ENCODE measurements around the gene PTTG1IP2. TPM values are rescaled to one million over a fixed set of nuclear protein-coding genes. Genes with fewer than 3 reads are reported as not detected.
"Not testable (repeated sequence)": the region's sequence is repeated elsewhere in the genome, so short reads cannot be mapped to it uniquely, and the experiment has no call there.

PTTG1IP2 gene
- total RNA-seq = not detected
- long read RNA-seq, partial matches to known transcripts = 0 of 1 reads
- long read RNA-seq, other reads (novel, unspliced or antisense) = 1 of 1 reads

DNA sequence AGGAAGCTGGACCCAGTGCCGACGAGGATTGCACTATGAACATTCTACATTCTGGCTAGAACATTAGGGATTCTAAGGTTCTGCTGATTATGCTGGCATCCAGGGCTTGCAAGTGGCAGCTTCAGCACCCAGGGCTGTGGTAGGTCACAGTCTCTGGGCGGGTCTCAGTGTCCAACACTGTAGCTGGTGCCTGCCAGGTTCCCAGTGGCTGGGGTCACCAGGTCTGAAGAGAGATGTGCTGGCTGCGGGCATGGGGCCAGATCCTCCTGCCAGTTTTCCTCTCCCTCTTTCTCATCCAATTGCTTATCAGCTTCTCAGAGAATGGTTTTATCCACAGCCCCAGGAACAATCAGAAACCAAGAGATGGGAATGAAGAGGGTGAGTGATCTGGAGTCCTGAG lies at the start of gene PTTG1IP2:
Gene PTTG1IP2 (plus strand): TSS at position 86 of the 400 bp plus-strand sequence. CDS start 148 bp downstream, at position 234.
- no peak for DNase-seq (ENCODE audit: low spot score)
- intact Hi-C loops (cut with DNase I) = no loop called here

DNA sequence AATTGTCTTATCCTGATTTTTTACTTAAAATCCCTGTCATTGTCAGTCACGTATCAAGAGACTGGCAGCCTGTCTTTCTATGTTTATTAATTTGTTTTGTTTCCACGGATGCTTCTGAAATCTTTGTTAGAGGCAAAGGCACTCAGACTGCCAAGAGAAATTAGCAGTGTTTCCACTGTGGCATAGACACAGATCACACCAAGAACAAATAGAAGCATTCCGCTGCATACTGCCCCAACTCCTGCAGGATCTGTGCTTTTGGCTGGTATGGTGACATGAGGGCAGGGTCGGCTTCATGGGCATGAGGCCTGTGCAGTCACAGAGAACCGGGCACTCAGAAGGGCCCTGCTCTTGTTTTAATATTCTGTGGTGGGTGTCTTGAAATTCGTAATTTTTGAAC lies 47.8 kb upstream of the PTTG1IP2 start:
- intact Hi-C loops (cut with DNase I) = loop anchor here (10.0 kb wide), 1 partner anchor 107 kb away; no protein-coding TSS in a partner anchor

DNA sequence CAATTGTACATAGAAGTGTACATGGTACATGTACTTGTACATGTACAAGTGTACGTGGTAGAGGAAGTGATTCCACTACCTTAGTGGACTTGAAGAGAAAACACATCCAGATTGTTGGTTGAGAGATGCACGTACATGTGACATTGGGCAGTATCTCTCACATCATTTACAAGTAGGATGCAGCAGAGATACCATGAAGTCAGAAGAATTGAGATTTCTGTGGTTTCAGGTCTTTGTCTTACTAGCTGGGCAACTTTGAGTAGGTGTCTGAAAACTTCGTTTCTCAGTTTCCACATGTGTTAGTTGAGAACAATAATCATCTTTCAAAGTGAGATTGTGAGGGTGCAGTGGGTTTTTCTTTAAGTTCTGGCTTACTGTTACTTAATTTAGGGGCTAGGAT lies 44.7 kb upstream of the PTTG1IP2 start:
- no peak for DNase-seq (ENCODE audit: low spot score)
- intact Hi-C loops (cut with DNase I) = loop anchor here (10.0 kb wide), 1 partner anchor 110 kb away; no protein-coding TSS in a partner anchor

More for the DNA sequence above, 47.8 kb upstream of the PTTG1IP2 start:
- no peak for DNase-seq (ENCODE audit: low spot score)

DNA sequence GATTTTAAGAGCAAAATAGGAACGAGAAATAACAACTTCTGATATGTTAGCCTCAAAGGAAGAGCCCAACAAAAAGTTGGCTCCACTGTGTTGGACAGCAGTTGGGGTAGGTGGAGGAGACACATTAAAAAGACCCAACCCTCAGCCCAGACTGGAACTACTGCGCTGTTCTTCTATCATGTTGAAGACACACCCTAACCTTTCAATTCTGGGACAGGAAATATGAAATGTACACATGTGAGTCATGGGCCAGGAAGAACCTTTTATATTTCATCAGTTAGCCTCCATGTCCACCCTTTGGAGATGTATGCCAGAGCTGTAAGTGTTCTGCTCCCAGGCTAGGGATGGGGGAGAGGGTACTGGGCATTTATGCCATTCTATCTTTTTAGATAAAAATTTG lies 44.1 kb upstream of the PTTG1IP2 start:
- intact Hi-C loops (cut with DNase I) = loop anchor here (10.0 kb wide), 1 partner anchor 111 kb away; no protein-coding TSS in a partner anchor
- no peak for DNase-seq (ENCODE audit: low spot score)

DNA sequence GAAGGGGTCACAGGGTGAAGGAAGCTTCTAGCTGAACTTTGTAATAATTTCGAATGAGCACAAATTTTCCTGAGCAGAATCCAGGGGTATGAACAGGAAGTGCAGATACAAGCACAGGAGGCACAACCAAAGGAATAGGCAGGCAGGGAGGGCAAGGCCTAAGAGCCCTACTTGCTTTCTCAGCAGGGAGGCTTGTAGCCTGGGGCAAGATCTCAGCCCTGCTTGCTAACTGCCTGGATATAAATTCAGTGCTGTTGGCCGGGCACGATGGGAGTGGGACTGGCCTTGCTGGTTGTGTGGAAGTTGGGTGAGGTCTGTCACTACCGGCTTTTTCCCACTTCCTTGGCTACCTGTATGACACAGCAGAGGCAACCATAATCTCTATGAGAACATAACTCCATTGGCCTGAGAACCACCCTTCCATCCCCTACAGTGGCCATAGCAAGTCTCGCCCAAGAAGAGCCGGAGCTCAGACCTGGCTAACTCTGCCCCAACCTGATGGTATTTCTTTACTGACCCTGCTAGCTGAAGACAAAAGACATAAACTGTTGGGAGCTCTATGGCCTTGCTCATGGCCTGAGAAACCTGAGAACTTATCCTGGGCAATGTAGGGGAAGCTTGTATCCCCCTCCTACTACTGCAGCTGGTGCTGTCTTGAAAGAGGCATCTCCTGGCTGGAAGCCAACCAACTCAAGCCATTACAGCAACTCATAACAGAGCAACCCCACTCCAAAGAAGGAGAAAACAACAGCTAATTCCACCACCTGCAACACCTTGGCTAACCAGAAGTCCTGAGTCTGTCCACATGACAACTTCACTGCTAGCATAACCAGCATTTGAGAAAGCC lies 38.6 kb upstream of the PTTG1IP2 start:
- intact Hi-C loops (cut with DNase I) = no loop called here

DNA sequence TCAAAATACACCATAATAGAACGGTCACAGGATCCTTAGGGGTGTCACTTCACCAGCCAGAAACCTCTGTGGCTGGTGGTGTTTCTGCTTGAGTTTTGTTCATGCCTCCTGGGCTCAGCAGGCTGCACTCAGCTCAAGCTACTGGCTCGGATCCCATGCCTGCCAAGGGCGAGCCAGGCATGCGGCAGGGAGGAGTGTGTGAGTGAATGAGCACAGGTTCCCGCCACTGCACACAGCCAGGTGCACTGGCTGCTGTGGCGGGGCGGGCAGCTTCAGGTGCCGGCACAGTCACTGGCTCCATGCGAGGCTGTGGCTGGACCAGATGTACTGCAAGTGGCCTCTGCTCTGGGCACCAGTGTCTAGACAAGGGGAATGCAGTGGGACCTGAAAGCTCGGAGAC lies 36.7 kb upstream of the PTTG1IP2 start:
- DNase-seq (ENCODE audit: low spot score) = no peak
- intact Hi-C loops (cut with DNase I) = no loop called here

More for the DNA sequence above, 38.6 kb upstream of the PTTG1IP2 start:
- no peak for DNase-seq (ENCODE audit: low spot score)

DNA sequence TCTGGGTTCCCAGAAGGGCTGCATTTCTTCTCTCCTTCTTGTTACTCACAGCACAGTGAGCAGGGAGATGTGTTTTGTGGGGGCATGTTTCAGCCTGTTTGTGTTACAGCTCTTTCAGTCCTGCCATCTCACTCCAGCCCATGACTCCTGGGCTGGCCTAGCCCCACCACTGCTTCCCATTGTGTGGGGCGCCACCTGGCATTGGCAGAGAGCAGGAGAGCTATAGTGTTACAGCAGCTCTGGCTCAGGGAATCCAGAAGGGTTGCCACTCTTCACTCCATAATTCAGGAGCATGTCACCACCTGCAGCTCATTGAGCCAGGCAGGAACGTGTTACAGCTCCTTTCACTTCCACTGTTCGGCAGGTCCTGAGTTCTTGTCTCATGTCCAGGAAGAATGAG lies 36.2 kb upstream of the PTTG1IP2 start:
- intact Hi-C loops (cut with DNase I) = no loop called here

DNA sequence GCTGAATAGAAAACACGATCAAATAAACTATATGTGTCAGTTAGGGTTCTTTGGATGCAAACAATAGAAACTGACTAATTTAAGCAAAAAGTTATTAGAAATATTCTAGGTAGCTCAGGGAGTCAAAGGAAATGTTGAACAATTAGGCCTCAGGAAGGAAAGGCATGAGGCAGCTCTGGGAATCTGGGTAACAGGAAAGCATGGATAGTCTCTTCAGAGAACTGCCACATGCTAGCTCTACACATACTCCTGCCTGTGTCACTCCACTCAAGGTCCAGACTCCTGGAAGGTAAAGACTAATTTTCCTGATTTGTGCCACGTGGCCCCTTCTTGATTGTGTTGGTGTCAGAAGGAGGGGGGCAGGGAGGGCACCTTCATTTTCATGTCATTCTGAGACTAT lies 23.8 kb upstream of the PTTG1IP2 start:
- DNase-seq (ENCODE audit: low spot score) = no peak
- intact Hi-C loops (cut with DNase I) = no loop called here

More for the DNA sequence above, 36.2 kb upstream of the PTTG1IP2 start:
- DNase-seq (ENCODE audit: low spot score) = no peak

DNA sequence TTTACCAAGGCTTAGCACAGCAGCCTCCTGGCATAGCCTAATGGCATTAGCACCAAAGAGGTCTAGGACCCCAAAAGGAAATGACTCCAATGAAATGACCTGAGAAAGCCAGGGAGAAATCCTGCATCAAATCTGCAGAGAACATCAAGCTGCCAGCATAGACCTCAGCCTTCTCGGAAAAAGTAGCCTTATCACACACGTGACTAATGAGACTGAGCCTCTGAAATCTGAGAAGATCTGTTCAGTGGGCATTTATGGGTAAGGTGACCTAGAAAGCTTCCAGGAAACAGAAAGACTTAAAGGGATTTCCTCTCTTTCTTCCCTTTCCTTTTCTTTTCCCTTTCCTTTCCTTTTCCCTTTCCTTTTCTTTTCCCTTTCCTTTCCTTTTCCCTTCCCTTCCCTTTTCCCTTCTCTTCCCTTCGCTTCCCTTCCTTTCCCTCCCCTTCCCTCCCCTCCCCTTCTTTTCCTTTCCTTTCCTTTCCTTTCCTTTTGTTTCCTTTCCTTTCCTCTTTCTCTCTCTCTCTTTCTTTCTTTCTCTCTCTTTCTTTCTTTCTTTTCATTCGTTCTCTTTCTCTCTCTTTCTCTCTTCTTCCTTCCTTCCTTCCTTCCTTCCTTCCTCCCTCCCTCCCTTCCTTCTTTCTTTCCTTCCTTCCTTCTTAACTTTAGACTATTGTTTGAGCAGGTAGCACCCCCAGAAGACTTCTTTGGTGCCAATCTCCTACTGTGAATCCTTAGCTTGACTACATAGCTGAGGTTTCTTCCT lies 23.1 kb upstream of the PTTG1IP2 start:
- intact Hi-C loops (cut with DNase I) = no loop called here
- DNase-seq (ENCODE audit: low spot score) = no peak

DNA sequence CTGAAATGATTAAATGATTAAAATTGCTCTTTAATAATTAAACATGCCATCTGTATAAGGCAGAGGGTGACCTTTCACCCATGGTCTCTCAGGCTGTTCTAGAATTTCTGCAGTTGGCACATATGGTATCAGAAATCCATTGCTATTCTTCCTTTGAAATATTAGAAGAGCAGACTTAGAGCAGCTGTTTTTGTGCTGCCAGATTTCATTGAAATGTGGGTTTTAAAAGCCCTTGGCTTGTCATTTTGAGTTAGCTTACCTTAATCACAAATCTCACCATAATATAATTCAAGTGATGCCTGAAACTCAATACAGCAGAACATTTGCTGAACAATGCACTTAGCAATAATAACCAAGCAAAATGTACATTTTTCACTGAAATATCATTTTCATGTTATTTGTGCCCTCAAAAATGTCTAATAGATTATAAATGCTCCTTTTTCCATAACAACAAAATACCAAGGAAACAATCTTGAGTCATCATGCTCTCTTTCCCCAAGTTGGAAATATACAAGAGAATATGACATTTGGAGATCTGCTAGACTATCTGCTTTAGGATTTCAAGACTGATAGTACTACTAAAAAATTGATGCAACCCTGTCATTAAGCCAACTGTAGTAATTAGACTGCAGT lies 16.1 kb upstream of the PTTG1IP2 start:
- intact Hi-C loops (cut with DNase I) = loop anchor here (10.0 kb wide), 1 partner anchor 581 kb away; no protein-coding TSS in a partner anchor
- no peak for DNase-seq (ENCODE audit: low spot score)

DNA sequence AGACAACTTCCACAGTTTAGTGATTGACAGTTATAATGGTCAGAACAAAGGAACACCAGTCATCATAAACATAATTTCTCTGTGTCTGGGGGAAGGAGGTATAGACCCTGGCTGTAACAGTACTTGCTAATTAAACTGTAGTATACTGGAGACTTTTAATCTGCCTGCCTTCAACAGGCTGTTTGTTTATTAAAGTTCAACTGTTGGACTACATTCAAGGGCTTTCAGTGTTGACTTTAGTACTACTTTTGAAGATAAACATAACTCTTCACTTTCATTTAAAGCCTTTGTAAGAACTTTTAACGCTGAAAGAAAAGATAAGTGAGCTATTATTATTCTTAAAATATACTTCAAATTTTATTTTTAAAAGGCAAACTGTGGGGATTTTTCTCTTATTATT lies 15.5 kb upstream of the PTTG1IP2 start:
- intact Hi-C loops (cut with DNase I) = loop anchor here (10.0 kb wide), 1 partner anchor 581 kb away; no protein-coding TSS in a partner anchor
- no peak for DNase-seq (ENCODE audit: low spot score)

DNA sequence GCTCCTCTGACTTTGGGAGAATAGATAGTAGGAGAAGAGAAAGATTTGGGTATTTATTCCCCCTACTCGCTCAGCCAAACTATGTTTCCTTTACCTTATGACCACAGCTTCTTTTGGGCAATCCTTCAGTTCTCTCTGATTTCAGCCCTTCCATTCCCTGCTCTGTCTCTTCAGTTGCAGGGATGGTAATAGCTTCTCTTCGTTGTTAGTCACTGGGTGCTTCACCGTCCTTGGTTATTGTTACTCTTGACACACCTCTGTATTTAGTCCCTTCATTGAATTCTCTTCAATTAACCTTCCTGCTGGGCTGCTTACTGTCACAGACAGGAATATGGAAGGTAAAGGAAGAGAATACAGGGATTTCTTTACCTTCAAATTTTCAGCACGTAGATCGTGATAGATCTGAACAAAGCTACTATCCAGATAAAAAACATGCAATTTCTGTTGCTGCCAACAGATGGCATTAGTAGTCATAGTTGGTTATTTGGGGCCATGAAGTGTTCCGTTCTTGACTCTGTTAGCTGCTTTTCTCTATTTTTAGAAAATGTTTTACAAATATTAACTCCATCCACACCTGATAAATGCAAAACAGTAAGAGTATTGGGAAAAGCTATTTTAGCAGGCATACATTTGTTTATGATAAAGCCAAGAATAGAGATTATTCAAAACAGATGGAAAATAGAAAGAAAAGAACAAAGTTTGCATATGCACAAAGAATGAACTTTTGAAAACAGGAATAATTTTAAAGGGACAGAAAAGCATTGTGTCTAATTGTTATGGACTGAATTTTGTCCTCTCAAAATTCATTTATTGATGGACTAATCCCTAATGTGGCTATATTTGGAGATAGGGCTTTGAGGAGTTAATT lies 14.0 kb upstream of the PTTG1IP2 start:
- intact Hi-C loops (cut with DNase I) = loop anchor here (5.0 to 10.0 kb wide), 2 partner anchors 172 to 579 kb away; no protein-coding TSS in a partner anchor

DNA sequence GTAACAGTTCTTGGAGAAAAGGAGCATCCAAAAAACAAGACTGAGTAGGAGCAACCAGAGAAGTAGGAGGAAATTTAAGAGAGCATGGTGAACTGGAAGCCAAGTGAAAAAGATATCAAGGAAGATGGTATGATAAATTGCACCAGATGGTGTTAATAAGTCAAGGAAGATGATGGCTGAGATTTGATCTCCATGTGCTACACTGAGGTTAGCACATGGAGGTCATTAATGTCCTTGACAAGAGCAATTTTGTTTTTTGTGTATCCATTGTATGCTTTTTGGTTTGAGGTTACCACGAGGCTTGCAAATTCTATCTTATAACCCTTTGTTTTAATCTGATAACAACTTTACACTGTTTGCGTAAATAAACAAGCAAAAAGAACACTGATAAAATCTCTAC lies 11.3 kb upstream of the PTTG1IP2 start:
- DNase-seq (ENCODE audit: low spot score) = no peak
- intact Hi-C loops (cut with DNase I) = loop anchor here (5.0 to 10.0 kb wide), 2 partner anchors 169 to 577 kb away; no protein-coding TSS in a partner anchor

More for the DNA sequence above, 14.0 kb upstream of the PTTG1IP2 start:
- no peak for DNase-seq (ENCODE audit: low spot score)

DNA sequence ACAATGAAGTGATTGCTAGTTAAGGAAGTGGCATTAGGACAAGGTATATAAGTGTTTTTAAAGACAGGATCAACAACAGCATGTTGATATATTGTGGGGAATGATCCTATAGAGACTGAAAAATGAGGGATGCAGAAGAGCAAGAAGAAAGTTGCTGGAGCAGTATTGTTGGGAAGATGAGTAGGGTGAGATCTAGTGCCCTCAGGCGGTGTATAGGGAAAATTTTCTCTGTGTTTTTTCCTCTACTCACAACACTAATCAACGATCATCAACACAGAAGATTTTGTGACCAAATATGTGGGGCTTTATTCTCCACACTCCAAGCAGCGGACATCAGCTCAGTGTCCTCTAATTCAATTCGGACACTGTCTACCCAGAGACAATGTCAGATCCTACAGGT lies 9.6 kb upstream of the PTTG1IP2 start:
- no peak for DNase-seq (ENCODE audit: low spot score)
- intact Hi-C loops (cut with DNase I) = loop anchor here (5.0 to 10.0 kb wide), 2 partner anchors 167 to 575 kb away; no protein-coding TSS in a partner anchor

DNA sequence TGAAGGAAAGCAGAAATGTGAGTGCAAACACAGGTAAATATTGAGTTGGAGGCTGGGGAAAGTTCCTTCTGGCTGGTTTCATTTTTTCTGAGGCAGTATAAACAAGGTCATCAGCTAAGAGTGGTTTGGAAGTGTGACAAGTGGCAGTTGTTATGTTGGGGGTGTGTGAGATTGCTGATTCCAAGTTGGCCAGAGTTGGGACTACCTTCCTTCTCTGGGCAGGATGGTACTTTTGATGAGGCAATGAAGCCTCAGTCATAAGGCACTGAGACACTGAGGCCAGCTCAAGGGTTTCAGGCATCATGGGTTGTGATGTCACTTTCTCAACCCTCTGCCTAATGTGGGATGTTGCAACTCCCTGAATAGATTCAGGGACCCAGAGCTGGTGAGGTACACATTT lies 8.2 kb upstream of the PTTG1IP2 start:
- no peak for DNase-seq (ENCODE audit: low spot score)
- intact Hi-C loops (cut with DNase I) = no loop called here

DNA sequence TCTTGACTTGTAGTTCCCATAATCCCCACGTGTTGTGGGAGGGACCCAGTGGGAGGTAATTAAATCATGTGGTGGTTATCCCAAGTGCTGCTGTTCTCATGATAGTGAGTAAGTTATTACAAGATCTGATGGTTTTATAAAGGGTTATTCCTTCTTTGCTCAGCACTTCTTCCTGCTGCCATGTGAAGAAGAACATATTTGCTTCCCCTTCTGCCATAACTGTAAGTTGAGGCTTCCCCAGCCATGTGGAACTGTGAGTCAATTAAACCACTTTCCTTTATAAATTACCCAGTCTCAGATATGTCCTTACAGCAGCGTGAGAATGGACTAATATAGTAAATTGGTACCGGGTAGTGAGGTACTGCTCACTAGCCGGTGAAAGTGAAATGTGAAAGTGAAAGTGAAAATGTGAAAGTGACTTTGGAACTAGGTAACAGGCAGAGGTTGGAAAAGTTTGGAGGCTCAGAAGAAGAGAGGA lies 6.2 kb upstream of the PTTG1IP2 start:
- DNase-seq (ENCODE audit: low spot score); intact Hi-C loops (cut with DNase I): not testable (repeated sequence)

DNA sequence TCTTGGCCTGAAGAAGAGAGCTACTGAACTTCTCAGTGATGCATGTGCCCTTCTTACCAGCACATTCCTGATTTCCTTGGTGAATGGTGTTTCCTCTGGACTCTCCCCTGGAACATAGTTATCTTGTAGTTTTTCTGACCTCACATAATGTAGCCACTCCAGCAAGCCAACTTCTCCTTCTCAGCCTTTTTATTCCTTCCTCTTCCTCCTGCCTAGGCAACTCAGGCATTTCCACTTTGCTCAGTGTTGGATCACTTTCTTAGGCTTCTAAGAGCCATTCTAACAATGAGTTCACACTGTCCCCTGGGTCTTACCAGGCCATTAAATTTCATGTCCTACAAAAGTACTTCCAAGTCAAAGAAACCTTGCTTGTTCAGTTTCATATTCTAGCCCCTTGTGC lies 3.6 kb upstream of the PTTG1IP2 start:
- no peak for DNase-seq (ENCODE audit: low spot score)
- intact Hi-C loops (cut with DNase I) = no loop called here

DNA sequence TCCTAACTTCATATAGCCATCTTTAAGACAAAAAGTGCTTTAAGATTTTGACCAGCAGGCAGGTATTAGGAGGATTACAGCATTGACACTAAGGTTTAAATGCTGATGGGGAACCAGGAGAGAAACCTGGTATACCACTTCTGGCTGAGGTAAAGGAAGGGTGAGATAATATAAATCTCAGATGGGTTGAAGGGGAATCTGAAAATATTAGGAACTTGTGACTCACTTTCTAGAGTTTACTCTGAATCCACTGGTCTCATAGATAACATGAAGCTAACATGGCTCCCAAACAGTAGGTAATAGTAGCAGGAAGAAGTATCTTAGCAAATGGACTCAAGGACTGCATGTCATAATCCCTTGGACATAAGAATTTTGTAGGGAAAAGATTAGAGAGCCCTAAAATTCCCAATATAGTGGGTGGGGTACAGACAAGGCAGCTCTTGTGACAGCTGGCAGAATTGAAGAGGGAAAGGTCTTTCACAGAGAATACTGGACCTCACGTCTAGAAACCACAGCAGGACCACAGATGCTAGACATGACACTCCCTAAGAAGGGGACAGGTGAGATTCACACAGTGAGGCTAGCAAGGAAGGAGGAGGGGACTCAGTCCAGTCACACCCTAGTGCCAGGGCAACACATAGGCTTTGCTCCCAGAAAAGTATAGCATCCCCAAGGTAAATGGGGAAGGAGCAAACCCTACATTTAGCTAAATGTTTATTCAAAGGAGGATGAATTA lies 3.5 kb downstream of the PTTG1IP2 start:
- intact Hi-C loops (cut with DNase I) = no loop called here
- no peak for DNase-seq (ENCODE audit: low spot score)

All from cardiac septum (tissue), 1 donor.